PFSK-1 (cell line): ENCODE data around the gene RPAP2.

Experiments
- POLR2AphosphoS5 ChIP-seq: IDR thresholded peaks from 2 replicates; pipeline ENCODE4 v1.6.1; 2012; ENCODE audit warnings: low read depth, mild to moderate bottlenecking, control low read depth, low read length, moderate library complexity
- TAF1 ChIP-seq: IDR thresholded peaks from 2 replicates; pipeline ENCODE4 v1.6.1; 2012; ENCODE audit warnings: low read length, control low read depth, borderline replicate concordance; ENCODE audit not compliant: insufficient read depth
- TF ChIP-seq, protein P1 (sequence below), 2 experiments: IDR thresholded peaks; 2 replicates each; pipeline versions ENCODE4 v1.6.1 to v1.8.0; 2011 to 2012; ENCODE audit warnings: low read depth in 2 of 2, low read length in 2 of 2, control low read depth in 1 of 2, inconsistent platforms in 1 of 2, mild to moderate bottlenecking in 1 of 2, moderate library complexity in 1 of 2; ENCODE audit not compliant: insufficient read depth in 1 of 2

GRCh38 chr1:92376345-92376744 lies 77.5 kb downstream of the RPAP2 start:
- TF ChIP-seq, protein P1, sequence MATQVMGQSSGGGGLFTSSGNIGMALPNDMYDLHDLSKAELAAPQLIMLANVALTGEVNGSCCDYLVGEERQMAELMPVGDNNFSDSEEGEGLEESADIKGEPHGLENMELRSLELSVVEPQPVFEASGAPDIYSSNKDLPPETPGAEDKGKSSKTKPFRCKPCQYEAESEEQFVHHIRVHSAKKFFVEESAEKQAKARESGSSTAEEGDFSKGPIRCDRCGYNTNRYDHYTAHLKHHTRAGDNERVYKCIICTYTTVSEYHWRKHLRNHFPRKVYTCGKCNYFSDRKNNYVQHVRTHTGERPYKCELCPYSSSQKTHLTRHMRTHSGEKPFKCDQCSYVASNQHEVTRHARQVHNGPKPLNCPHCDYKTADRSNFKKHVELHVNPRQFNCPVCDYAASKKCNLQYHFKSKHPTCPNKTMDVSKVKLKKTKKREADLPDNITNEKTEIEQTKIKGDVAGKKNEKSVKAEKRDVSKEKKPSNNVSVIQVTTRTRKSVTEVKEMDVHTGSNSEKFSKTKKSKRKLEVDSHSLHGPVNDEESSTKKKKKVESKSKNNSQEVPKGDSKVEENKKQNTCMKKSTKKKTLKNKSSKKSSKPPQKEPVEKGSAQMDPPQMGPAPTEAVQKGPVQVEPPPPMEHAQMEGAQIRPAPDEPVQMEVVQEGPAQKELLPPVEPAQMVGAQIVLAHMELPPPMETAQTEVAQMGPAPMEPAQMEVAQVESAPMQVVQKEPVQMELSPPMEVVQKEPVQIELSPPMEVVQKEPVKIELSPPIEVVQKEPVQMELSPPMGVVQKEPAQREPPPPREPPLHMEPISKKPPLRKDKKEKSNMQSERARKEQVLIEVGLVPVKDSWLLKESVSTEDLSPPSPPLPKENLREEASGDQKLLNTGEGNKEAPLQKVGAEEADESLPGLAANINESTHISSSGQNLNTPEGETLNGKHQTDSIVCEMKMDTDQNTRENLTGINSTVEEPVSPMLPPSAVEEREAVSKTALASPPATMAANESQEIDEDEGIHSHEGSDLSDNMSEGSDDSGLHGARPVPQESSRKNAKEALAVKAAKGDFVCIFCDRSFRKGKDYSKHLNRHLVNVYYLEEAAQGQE (IDR thresholded peaks at IDR 0.05; ENCODE audit: insufficient read depth in 1 of 2, low read depth in 2 of 2, low read length in 2 of 2) = no peak
- TF ChIP-seq TAF1 = no peak
- no peak for TF ChIP-seq POLR2AphosphoS5
